GM18951 (cell line): Measurements from ENCODE around the gene TSPAN31.

ENCODE experiments used
- POLR2A ChIP-seq: IDR thresholded peaks from 4 replicates; pipeline ENCODE4 v1.6.1; 2011; ENCODE audit warnings: mild to moderate bottlenecking; ENCODE audit not compliant: insufficient read length, insufficient read depth; ENCODE audit errors: extremely low read depth
- in situ Hi-C: fragments of 300-500 bp; cut with MboI; formaldehyde crosslinking; loops from one replicate; pipeline ENCODE4 v1.12.0; 2022; ENCODE audit warnings: low sequenced_read_pairs, mixed read lengths, inconsistent platforms; ENCODE audit not compliant: unreplicated experiment

The TSPAN31 gene

GRCh38 chr12:57744194-57744776 is 554 bp upstream of the TSPAN31 start:
- in situ Hi-C loops, result no loop called here

GRCh38 chr12:57745485-57745881 is 644 bp downstream of the TSPAN31 start:
- in situ Hi-C loops, result no loop called here
- peak; percentile 37 for TF ChIP-seq POLR2A

More at GRCh38 chr12:57744194-57744776, 554 bp upstream of the TSPAN31 start:
- TF ChIP-seq POLR2A, result no peak

DNA sequence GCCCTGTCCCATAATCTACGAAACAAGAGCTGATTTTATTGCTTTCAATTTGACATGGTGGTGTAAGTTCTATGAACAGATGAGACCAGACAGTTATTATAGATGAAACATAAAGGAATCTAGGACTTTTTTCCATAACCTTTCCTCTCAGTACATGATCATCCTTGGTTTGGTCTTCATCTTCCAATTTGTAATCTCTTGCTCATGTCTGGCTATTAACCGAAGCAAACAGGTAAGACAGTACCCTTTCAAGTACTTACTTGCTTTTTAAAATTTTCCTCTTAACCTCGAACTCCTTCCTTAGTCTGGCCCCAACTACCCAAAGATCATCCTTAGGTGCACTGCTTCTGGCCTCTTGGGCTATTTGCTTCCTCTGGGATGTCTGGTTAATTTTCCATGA is 1.2 kb downstream of the TSPAN31 start:
- in situ Hi-C loops, result no loop called here
- no peak for TF ChIP-seq POLR2A

- in situ Hi-C loops, result no loop called here
- no peak for TF ChIP-seq POLR2A
Observed at GRCh38 chr12:57749061-57749460, 4.2 kb downstream of the TSPAN31 start.

- in situ Hi-C loops, result no loop called here
- no peak for TF ChIP-seq POLR2A
Observed at GRCh38 chr12:57750561-57751431, 6.0 kb downstream of the TSPAN31 start.

GRCh38 chr12:57751432-57751787 is 6.6 kb downstream of the TSPAN31 start:
- TF ChIP-seq POLR2A, result no peak
- in situ Hi-C loops, result no loop called here

GRCh38 chr12:57751788-57752667 is 7.2 kb downstream of the TSPAN31 start, which contains the start of gene CDK4:
CDK4 (minus strand) TSS chr12:57752310; CDS start chr12:57751717, 593 bp downstream.
- peak; percentile 79 for TF ChIP-seq POLR2A
- in situ Hi-C loops, result no loop called here

GRCh38 chr12:57752668-57753000 is 7.8 kb downstream of the TSPAN31 start:
- no peak for TF ChIP-seq POLR2A
- in situ Hi-C loops, result no loop called here

GRCh38 chr12:57753756-57754337 is 9.0 kb downstream of the TSPAN31 start:
- in situ Hi-C loops, result no loop called here
- no peak for TF ChIP-seq POLR2A

- no peak for TF ChIP-seq POLR2A
Observed at GRCh38 chr12:57754411-57755193, 9.8 kb downstream of the TSPAN31 start, which contains the start of gene MARCHF9. MARCHF9 (plus strand) TSS chr12:57755103; CDS start chr12:57755529, 426 bp downstream.

DNA sequence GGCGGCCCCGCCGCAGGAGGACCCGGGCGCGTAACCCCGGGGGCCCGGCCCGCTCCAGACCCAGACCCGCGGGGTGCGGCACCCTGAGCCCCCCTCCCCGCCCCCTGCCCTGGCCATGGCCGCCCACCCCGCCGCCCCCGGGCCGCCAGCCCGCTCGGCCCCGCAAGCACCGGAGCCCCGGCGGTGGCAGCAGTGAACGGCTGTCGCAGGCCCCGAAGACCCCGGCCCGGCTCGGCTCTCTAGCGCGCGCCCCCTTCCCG is 10.3 kb downstream of the TSPAN31 start:
- TF ChIP-seq POLR2A, result no peak
- in situ Hi-C loops, result no loop called here

More at GRCh38 chr12:57754411-57755193, 9.8 kb downstream of the TSPAN31 start, which contains the start of gene MARCHF9:
- in situ Hi-C loops, result no loop called here

GRCh38 chr12:57755454-57756372 is 10.9 kb downstream of the TSPAN31 start:
- TF ChIP-seq POLR2A, result no peak
- in situ Hi-C loops, result no loop called here
